Breast epithelium (tissue), 4 donors: ENCODE data around the gene PROB1. TPM values are rescaled to one million over a fixed set of nuclear protein-coding genes. Genes with fewer than 3 reads are reported as not detected.

ENCODE experiments used
- DNase-seq, 2 donors: peaks; one replicate each; pipeline ENCODE4 v3.0.0-alpha.2; 2019; ENCODE audit warnings: low spot score in 2 of 2
- H3K27ac ChIP-seq, 2 donors: fragments of 200-600 bp; sonication (generic) in 1 of 2; one replicate each; pipeline ENCODE4 v1.5.1; 2016 to 2019; ENCODE audit warnings: mild to moderate bottlenecking in 1 of 2
- H3K27me3 ChIP-seq, 2 donors: fragments of 200-600 bp; sonication (generic) in 1 of 2; one replicate each; pipeline versions ENCODE4 v1.5.1 to v1.6.0; 2017 to 2019; ENCODE audit warnings: control low read depth in 1 of 2, mild to moderate bottlenecking in 1 of 2
- H3K36me3 ChIP-seq: fragments of 200-600 bp; one replicate; pipeline ENCODE4 v1.5.1; 2019
- H3K4me1 ChIP-seq, 2 donors: fragments of 200-600 bp; sonication (generic); one replicate each; pipeline ENCODE4 v1.5.1; 2016 to 2019; ENCODE audit warnings: control low read depth in 1 of 2
- H3K4me3 ChIP-seq, 3 donors: fragments of 200-600 bp; sonication (generic); 1 replicate in 2 of 3; 2 replicates in 1 of 3; pipeline ENCODE4 v1.5.1; 2016 to 2019; ENCODE audit warnings: mild to moderate bottlenecking in 3 of 3, moderate library complexity in 2 of 3
- H3K9me3 ChIP-seq, 2 donors: fragments of 200-600 bp; sonication (generic) in 1 of 2; one replicate each; pipeline ENCODE4 v1.5.1; 2016 to 2019; ENCODE audit warnings: control low read depth in 1 of 2
- POLR2A ChIP-seq: fragments of 450-650 bp; IDR thresholded peaks from one replicate; pipeline ENCODE4 v1.6.1; 2016; ENCODE audit warnings: antibody characterized with exemption, mild to moderate bottlenecking, moderate library complexity
- POLR2AphosphoS5 ChIP-seq, 3 donors: sonication (generic); formaldehyde crosslinking; IDR thresholded peaks; one replicate each; pipeline ENCODE4 v1.6.1; 2017; ENCODE audit warnings: antibody characterized with exemption in 3 of 3
- intact Hi-C: fragments of 100-400 bp; cut with DNase I; formaldehyde crosslinking; loops from one replicate; pipeline ENCODE4 v1.15.1; 2023; ENCODE audit warnings: low total_unique reads
- total RNA-seq, 3 donors: library from RNA; depleted of rRNA; stranded (reverse); fragments of >200 nt; gene quantifications; one replicate each; pipeline ENCODE4 v1.1.0, GENCODE V29; 2016
- TF ChIP-seq, protein P1 (sequence below), 3 donors: fragments of 450-650 bp; IDR thresholded peaks; one replicate each; pipeline ENCODE4 v1.5.1; 2016 to 2017; ENCODE audit warnings: antibody characterized with exemption in 3 of 3, mild to moderate bottlenecking in 3 of 3, moderate library complexity in 3 of 3

The PROB1 gene
- total RNA-seq, 3 donors from 2014 or later, result 0.32 to 1.3 (median 0.73) TPM

- intact Hi-C loops, result no loop called here
- H3K9me3 ChIP-seq, result no peaks in the 10 kb centered on the region
These were observed 40.8 kb upstream of the PROB1 start for GRCh38 chr5:139435676-139436075.

DNA sequence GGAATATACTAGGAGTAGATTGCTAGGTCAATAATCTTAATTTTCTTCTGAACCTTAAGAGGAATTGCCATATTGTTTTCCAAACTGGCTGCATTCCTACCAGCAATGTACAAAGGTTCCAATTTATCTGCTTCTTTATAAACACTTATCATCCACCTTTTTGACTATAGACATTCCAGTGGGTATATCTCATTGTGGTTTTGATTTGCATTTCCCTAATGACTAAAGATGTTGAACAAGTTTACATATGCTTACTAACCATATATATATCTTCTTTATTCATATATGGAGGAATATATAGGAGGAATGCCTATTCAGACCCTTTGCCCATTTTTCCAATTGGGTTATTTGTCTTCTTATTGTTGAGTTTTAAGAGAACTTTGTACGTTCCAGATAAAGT lies 36.8 kb upstream of the PROB1 start:
- no peaks in the 10 kb centered on the region for H3K4me1 ChIP-seq
- DNase-seq, result no peak
- no peak overlapping the region for H3K4me3 ChIP-seq
- no peak for TF ChIP-seq POLR2AphosphoS5 (IDR thresholded peaks at IDR 0.05)
- TF ChIP-seq, protein P1, sequence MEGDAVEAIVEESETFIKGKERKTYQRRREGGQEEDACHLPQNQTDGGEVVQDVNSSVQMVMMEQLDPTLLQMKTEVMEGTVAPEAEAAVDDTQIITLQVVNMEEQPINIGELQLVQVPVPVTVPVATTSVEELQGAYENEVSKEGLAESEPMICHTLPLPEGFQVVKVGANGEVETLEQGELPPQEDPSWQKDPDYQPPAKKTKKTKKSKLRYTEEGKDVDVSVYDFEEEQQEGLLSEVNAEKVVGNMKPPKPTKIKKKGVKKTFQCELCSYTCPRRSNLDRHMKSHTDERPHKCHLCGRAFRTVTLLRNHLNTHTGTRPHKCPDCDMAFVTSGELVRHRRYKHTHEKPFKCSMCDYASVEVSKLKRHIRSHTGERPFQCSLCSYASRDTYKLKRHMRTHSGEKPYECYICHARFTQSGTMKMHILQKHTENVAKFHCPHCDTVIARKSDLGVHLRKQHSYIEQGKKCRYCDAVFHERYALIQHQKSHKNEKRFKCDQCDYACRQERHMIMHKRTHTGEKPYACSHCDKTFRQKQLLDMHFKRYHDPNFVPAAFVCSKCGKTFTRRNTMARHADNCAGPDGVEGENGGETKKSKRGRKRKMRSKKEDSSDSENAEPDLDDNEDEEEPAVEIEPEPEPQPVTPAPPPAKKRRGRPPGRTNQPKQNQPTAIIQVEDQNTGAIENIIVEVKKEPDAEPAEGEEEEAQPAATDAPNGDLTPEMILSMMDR (IDR thresholded peaks at IDR 0.05), result no peak
- no peak for TF ChIP-seq POLR2A
- no peaks in the 10 kb centered on the region for H3K9me3 ChIP-seq
- no peak overlapping the region for H3K27ac ChIP-seq
- no peaks in the 10 kb centered on the region for H3K36me3 ChIP-seq
- H3K27me3 ChIP-seq, result no peaks in the 10 kb centered on the region
- intact Hi-C loops, result no loop called here

More at GRCh38 chr5:139435676-139436075, 40.8 kb upstream of the PROB1 start:
- TF ChIP-seq, protein P1 (IDR thresholded peaks at IDR 0.05), result no peak
- TF ChIP-seq POLR2AphosphoS5 (IDR thresholded peaks at IDR 0.05) (no peak), POLR2A (no peak)
- no peak for DNase-seq
- H3K36me3 ChIP-seq, result no peaks in the 10 kb centered on the region
- H3K4me3 ChIP-seq, result no peak overlapping the region
- no peak overlapping the region for H3K27ac ChIP-seq
- no peaks in the 10 kb centered on the region for H3K4me1 ChIP-seq
- no peaks in the 10 kb centered on the region for H3K27me3 ChIP-seq

- H3K27me3 ChIP-seq, result no peaks in the 10 kb centered on the region
- no peaks in the 10 kb centered on the region for H3K36me3 ChIP-seq
- H3K4me1 ChIP-seq, result no peaks in the 10 kb centered on the region
- TF ChIP-seq, protein P1 (IDR thresholded peaks at IDR 0.05), result no peak
- TF ChIP-seq POLR2AphosphoS5 (IDR thresholded peaks at IDR 0.05) (no peak), POLR2A (no peak)
- intact Hi-C loops, result no loop called here
- no peak overlapping the region for H3K4me3 ChIP-seq
- no peak for DNase-seq
- no peaks in the 10 kb centered on the region for H3K9me3 ChIP-seq
- no peak overlapping the region for H3K27ac ChIP-seq
These were observed 35.1 kb upstream of the PROB1 start for GRCh38 chr5:139430015-139430414.

DNA sequence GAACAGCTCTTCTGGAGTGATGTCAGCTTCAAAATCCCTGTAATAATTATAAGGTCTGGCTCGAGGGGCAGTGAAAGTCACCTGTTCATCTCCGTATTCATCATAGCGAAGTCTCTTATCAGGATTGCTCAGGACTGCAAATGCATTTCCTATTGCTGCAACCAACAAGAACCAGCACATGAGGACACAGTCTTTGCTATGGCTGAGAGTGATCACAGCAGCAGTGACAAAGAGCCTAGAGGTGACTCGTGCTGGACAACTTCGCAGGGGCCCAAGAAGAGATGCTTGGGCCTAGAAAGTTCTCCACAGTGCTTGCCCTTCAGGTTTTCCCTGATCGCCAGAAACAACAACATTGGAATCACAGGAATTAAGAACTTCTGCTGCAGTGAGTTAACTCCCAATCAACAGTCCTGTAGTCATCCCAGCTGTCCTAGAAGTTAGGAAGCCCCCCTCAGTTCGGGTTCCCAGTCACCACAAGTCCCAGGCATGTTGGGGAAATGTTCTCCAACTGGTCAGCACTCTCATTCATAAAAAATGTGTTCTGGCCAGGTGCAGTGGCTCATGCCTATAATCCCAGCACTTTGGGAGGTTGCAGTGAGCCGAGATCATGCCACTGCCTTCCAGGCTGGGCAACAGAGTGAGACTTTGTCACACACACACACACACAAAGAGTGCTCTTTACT lies 31.4 kb upstream of the PROB1 start:
- DNase-seq, result no peak
- Histone ChIP-seq H3K27ac (no peak overlapping the region), H3K36me3 (no peaks in the 10 kb centered on the region), H3K9me3 (no peaks in the 10 kb centered on the region), H3K27me3 (no peaks in the 10 kb centered on the region), H3K4me3 (no peak overlapping the region), H3K4me1 (no peaks in the 10 kb centered on the region)
- TF ChIP-seq, protein P1 (IDR thresholded peaks at IDR 0.05), result no peak
- TF ChIP-seq POLR2AphosphoS5 (IDR thresholded peaks at IDR 0.05) (no peak), POLR2A (no peak)
- intact Hi-C loops, result no loop called here

DNA sequence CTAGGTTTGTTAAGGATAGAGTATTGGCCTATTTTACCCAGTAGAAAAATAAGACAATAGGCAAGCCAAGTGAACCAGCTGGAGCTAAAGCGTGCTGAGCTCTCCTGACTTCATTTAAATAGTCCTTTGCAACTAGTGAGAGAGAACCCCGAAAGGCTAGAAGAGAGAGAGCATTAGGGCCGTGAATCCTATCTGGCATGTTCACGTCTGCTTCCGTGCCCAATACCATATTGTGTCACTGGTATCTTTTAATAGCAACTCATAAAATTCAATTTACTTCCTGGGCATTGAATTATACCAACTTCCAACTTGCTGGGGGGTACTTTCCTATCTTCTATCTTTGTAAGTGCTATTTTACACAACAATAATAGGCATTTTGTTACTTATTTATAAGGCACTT lies 30.6 kb upstream of the PROB1 start:
- intact Hi-C loops, result no loop called here
- no peak overlapping the region for H3K27ac ChIP-seq

More for the DNA sequence above, 30.6 kb upstream of the PROB1 start:
- H3K4me3 ChIP-seq, result no peak overlapping the region
- no peaks in the 10 kb centered on the region for H3K36me3 ChIP-seq
- no peaks in the 10 kb centered on the region for H3K9me3 ChIP-seq
- H3K27me3 ChIP-seq, result no peaks in the 10 kb centered on the region
- TF ChIP-seq, protein P1 (IDR thresholded peaks at IDR 0.05), result no peak
- TF ChIP-seq POLR2A (no peak), POLR2AphosphoS5 (IDR thresholded peaks at IDR 0.05) (no peak)
- no peak for DNase-seq
- no peaks in the 10 kb centered on the region for H3K4me1 ChIP-seq
